ENCODE data around the gene BRAP.
"Not testable (repeated sequence)": the region's sequence is repeated elsewhere in the genome, so short reads cannot be mapped to it uniquely, and the experiment has no call there.

The BRAP gene

GRCh38 chr12:111635524-111635923 lies 50.2 kb downstream of the BRAP start:
- TF ChIP-seq CTCF (IDR thresholded peaks at IDR 0.05) (no peak), ZFX (IDR thresholded peaks at IDR 0.05; ENCODE audit: borderline replicate concordance) (no peak)
- H3K27ac ChIP-seq: no peak overlapping the region

- TF ChIP-seq ZFX (IDR thresholded peaks at IDR 0.05; ENCODE audit: borderline replicate concordance) (no peak), CTCF (IDR thresholded peaks at IDR 0.05) (no peak)
- no peak overlapping the region for H3K27ac ChIP-seq
Measured at GRCh38 chr12:111628505-111629260, 57.1 kb downstream of the BRAP start.

GRCh38 chr12:111626230-111626629 lies 59.5 kb downstream of the BRAP start:
- TF ChIP-seq CTCF (IDR thresholded peaks at IDR 0.05): no peak
- no peak for TF ChIP-seq ZFX (IDR thresholded peaks at IDR 0.05; ENCODE audit: borderline replicate concordance)
- no peak overlapping the region for H3K27ac ChIP-seq

- TF ChIP-seq CTCF (IDR thresholded peaks at IDR 0.05): no peak
- no peak for TF ChIP-seq ZFX (IDR thresholded peaks at IDR 0.05; ENCODE audit: borderline replicate concordance)
Measured at GRCh38 chr12:111624540-111624939, 61.2 kb downstream of the BRAP start.

GRCh38 chr12:111617841-111618240 lies 67.9 kb downstream of the BRAP start:
- H3K27ac ChIP-seq: not testable (repeated sequence)

More at GRCh38 chr12:111624540-111624939, 61.2 kb downstream of the BRAP start:
- H3K27ac ChIP-seq: no peak overlapping the region

GRCh38 chr12:111616177-111616623 lies 69.6 kb downstream of the BRAP start:
- H3K27ac ChIP-seq: no peak overlapping the region
- TF ChIP-seq CTCF (IDR thresholded peaks at IDR 0.05): no peak
- TF ChIP-seq ZFX (IDR thresholded peaks at IDR 0.05; ENCODE audit: borderline replicate concordance): no peak

- TF ChIP-seq CTCF (IDR thresholded peaks at IDR 0.05) (no peak), ZFX (IDR thresholded peaks at IDR 0.05; ENCODE audit: borderline replicate concordance) (no peak)
- no peak overlapping the region for H3K27ac ChIP-seq
Measured at GRCh38 chr12:111607239-111607638, 78.5 kb downstream of the BRAP start.

Data from 22Rv1 (cell line).